GM12865 (cell line): ENCODE data around the gene CCDC134.
A peak's percentile ranks its signal among the peaks of the same experiment; 100 is the strongest.
"Not testable (repeated sequence)": the region's sequence is repeated elsewhere in the genome, so short reads cannot be mapped to it uniquely, and the experiment has no call there.

ENCODE experiments used
- DNase-seq: peaks from one replicate; pipeline ENCODE4 v3.0.0; 2010; ENCODE audit warnings: low read depth
- H3K4me3 ChIP-seq: 2 replicates; pipeline ENCODE4 v1.5.1; 2011; ENCODE audit warnings: mild to moderate bottlenecking, low read depth, low read length, control low read depth
- TF ChIP-seq, protein P1 (sequence below): IDR thresholded peaks from 2 replicates; pipeline ENCODE4 v1.5.1; 2011; ENCODE audit warnings: low read length, control low read depth, low read depth, inconsistent platforms; ENCODE audit not compliant: insufficient read depth; ENCODE audit errors: missing control alignments

The CCDC134 gene

DNA sequence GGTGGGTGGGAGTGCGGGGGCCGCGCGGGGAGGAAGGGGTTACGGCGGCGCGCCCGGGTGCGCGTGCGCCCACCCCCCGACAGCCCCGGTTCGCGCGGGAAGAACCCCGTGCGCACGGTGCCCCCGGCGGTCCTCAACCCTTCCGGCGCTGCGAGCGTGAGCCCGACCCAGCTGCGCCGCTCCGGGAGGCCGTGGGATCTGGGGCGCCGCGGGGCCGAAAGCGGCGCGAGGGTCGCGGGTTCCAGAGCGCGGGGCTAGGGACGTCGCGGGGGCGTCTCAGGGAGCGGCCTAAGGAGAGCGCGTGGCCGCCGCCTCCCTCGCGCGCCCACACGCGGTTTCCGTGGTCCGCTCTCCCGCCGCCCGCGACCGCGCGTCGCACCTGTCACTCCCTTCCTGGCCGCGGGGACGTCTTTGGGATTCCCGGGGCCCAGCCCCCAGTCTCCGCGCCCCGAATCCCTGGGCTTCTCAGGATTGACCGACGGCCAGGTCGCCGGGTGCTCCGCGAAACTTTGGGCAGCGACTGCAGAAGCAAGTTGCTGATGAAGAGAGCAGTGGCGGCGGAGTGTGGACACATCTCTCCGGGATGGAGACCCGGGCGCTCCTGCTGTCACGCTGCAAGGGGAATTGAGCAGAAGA, 33.0 kb downstream of the CCDC134 start:
- peak; percentile 61 for DNase-seq
- TF ChIP-seq, protein P1, sequence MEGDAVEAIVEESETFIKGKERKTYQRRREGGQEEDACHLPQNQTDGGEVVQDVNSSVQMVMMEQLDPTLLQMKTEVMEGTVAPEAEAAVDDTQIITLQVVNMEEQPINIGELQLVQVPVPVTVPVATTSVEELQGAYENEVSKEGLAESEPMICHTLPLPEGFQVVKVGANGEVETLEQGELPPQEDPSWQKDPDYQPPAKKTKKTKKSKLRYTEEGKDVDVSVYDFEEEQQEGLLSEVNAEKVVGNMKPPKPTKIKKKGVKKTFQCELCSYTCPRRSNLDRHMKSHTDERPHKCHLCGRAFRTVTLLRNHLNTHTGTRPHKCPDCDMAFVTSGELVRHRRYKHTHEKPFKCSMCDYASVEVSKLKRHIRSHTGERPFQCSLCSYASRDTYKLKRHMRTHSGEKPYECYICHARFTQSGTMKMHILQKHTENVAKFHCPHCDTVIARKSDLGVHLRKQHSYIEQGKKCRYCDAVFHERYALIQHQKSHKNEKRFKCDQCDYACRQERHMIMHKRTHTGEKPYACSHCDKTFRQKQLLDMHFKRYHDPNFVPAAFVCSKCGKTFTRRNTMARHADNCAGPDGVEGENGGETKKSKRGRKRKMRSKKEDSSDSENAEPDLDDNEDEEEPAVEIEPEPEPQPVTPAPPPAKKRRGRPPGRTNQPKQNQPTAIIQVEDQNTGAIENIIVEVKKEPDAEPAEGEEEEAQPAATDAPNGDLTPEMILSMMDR = no peak
- H3K4me3 ChIP-seq = peak overlapping the region; percentile 73

GRCh38 chr22:41834005-41834944, 33.8 kb downstream of the CCDC134 start:
- TF ChIP-seq, protein P1 = no peak
- peak overlapping the region; percentile 73 for H3K4me3 ChIP-seq
- peak; percentile 33 for DNase-seq

GRCh38 chr22:41835462-41835861, 35.0 kb downstream of the CCDC134 start:
- not testable (repeated sequence) for H3K4me3 ChIP-seq, DNase-seq

DNA sequence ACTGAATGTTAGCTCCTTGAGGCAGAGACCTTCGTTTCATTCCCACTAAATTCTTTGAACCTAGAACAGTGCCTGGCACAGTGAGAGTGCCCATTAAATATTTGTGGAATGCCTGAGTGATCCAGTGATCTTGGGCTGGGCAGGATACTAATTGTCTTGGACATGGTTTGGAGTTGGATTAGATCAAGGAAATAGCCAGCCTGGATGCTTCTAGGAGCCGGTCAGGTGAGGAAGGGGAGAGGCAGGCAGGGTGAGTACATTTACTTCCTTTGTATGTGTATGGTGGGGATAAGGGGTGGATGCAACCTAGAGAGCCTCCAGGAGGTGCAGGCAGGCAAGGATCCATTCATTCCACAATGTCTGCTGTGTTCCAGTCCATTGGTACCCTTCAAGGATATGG, 36.1 kb downstream of the CCDC134 start:
- no peak for DNase-seq
- no peak overlapping the region for H3K4me3 ChIP-seq
- TF ChIP-seq, protein P1 = no peak

- TF ChIP-seq, protein P1 = no peak
- no peak overlapping the region for H3K4me3 ChIP-seq
- no peak for DNase-seq
These were observed 38.6 kb downstream of the CCDC134 start for GRCh38 chr22:41838842-41839618.

- TF ChIP-seq, protein P1 = no peak
- H3K4me3 ChIP-seq = no peak overlapping the region
- no peak for DNase-seq
These were observed 39.7 kb downstream of the CCDC134 start for GRCh38 chr22:41840216-41840615.

DNA sequence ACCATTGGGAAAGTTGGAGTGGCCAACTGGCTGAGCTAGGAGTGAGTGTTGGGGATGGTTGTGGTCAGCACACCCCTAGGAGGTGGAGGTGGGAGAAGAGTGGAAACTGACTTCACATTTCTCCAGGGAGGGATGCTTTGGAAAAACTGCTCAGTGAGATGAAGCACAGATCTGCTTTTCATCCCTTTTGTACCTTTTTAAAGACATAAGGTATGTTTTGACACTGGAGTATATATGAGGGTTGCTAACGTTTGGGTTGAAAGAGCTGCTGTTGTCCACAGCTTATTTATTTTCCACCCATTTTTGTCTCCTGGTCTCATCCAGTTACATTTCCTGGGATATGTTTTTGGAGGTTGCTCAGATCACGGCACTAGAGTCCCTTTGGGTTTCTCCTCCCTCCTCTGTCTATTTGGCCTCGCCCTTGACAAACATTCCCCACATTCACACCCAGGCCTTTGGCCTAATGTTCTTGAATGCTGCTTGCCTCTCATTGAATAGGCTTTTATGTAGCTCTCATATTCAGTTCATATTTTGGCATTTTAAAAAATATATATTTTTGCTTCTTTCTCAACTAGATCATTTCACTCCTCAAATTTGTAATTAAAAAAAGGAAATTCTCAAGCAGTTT, 40.7 kb downstream of the CCDC134 start:
- no peak for DNase-seq
- no peak overlapping the region for H3K4me3 ChIP-seq
- TF ChIP-seq, protein P1 = no peak
